OCI-LY1 (cell line): ENCODE data around the gene C9.

Experiments
- CTCF ChIP-seq: fragments of 200-600 bp; sonication (generic), shearing (Covaris generic); IDR thresholded peaks from 2 replicates; pipeline ENCODE4 v1.5.1; 2017; ENCODE audit warnings: mild to moderate bottlenecking, antibody characterized with exemption, low read length, moderate library complexity, mixed read lengths
- EZH2 ChIP-seq: fragments of 200-600 bp; sonication (generic), shearing (Covaris generic); IDR thresholded peaks from 2 replicates; pipeline ENCODE4 v1.8.0; 2017; ENCODE audit warnings: borderline replicate concordance, mixed run types, mild to moderate bottlenecking, antibody characterized with exemption, low read length, moderate library complexity, mixed read lengths

GRCh38 chr5:39236718-39237117, 127.6 kb downstream of the C9 start:
- no peak for TF ChIP-seq CTCF
- TF ChIP-seq EZH2: no peak
